ENCODE data around the gene FASLG. TPM values are rescaled to one million over a fixed set of nuclear protein-coding genes. Genes with fewer than 3 reads are reported as not detected.

Gene FASLG
- total and polyA plus RNA-seq, 10 donors = 0.44 to 7.1 (median 2.9) TPM

DNA sequence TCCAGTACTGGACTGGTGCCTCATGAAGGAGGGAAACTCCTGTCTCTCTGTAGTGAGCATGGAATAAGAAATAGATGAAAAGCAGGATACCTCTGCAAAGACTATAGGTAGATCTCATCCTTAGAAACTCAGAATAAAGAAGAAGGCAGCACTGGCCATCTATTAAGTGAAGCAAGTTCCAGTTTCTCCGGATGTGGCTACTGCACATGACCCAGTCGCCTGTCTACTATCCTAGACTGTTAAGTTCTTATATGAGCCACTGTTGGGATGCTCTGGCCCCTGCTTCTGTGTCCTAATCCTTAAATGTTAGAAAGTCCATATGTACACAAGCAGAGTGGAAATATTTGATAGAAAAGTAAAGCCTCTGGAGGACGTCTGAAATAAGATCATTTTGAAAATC is 2.2 kb downstream of the FASLG start:
- no peak for DNase-seq
- no peak for TF ChIP-seq POLR2A (IDR thresholded peaks at IDR 0.05)
- TF ChIP-seq POLR2AphosphoS5 (IDR thresholded peaks at IDR 0.05) = no peak
- no peak for TF ChIP-seq CTCF (IDR thresholded peaks at IDR 0.05 in 8 of 11, conservative IDR thresholded peaks at IDR 0.05 in 3 of 11)
- no peaks in the 10 kb centered on the region for H3K9me3 ChIP-seq
- 69 to 90% (median 82%) methylated on average over 3 of the region's 3 CpGs for WGBS, 5 donors
- peak overlapping the region in 4 of 8 donors; percentile 15 to 60 (median 25) for H3K4me3 ChIP-seq
- no peaks in the 10 kb centered on the region for H3K27me3 ChIP-seq (replicated peaks in 1 of 7)
- peak overlapping the region in 4 of 8 donors; percentile 36 to 89 (median 77) for H3K27ac ChIP-seq
- peaks cover 0 to 35% (median 15%) of the 10 kb centered on the region in 6 donors for H3K4me1 ChIP-seq
- no peaks in the 10 kb centered on the region for H3K36me3 ChIP-seq
- intact Hi-C loops (cut with DNase I; ENCODE audit: low total_unique reads) = no loop called here

DNA sequence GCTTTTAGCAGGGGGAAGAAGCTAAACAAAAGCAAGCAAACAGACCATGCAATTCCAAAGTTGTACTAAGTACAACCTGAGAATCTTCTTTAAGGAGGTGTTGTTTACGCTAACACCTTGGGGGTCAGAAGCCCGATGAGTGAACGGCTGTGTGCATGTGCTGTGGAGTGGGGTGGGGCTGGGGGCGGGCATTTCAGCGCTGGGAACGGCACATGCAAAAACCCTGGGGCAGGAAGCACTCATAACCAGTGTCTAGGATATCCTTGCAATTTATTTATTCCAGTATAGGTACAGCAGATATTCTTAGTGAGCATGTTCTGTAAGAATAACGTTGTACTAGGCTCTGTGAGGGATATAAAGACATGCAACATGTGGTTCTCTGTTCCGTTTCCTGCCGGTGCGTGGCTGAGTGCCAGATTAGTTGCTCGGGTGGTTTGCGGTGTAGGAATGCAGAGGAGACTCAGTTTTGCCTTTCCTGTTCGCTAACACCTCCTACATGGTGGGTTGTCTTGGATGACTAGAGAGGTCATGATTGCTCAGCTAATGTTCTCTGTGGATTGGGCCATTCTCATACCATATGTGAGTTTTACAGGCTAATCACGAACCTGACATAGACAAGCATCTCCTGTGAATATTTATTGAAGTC is 3.7 kb downstream of the FASLG start:
- Histone ChIP-seq H3K4me3 (peak overlapping the region in 6 of 8 donors; percentile 4 to 60 (median 20)), H3K36me3 (no peaks in the 10 kb centered on the region), H3K4me1 (peaks cover 0 to 35% (median 15%) of the 10 kb centered on the region in 6 donors), H3K27ac (peak overlapping the region in 6 of 8 donors; percentile 3 to 89 (median 52)), H3K9me3 (no peaks in the 10 kb centered on the region), H3K27me3 (replicated peaks in 1 of 7) (no peaks in the 10 kb centered on the region)
- WGBS, 5 donors = 24 to 35% (median 31%) methylated on average over 14 of the region's 14 CpGs
- peak; percentile 90 for DNase-seq
- intact Hi-C loops (cut with DNase I; ENCODE audit: low total_unique reads) = no loop called here
- TF ChIP-seq CTCF (IDR thresholded peaks at IDR 0.05 in 8 of 11, conservative IDR thresholded peaks at IDR 0.05 in 3 of 11) (no peak), POLR2AphosphoS5 (IDR thresholded peaks at IDR 0.05) (peak in 1 of 3 donors; percentile 82)

DNA sequence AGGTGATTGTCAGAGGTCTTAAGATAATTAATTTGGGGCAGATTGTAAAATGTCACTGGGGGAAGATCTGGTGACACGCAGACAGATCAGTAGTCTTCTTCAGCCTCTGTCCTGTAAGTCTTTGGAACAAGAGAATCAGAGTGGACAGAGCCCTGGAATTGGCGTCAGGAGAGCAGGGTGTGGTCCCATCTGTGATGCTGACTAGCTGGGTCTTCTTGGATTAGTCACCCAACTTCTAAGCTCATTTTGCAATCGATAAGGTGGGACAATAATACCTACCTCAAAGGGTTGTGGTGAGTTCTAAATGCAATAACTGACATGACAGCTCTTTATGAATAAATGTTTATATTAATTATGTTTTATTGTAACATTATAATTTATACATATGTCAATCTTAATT is 4.8 kb downstream of the FASLG start:
- DNase-seq = no peak
- H3K27ac ChIP-seq = peak overlapping the region in 5 of 8 donors; percentile 3 to 89 (median 77)
- peaks cover 0 to 27% (median 15%) of the 10 kb centered on the region in 6 donors for H3K4me1 ChIP-seq
- no peak for TF ChIP-seq CTCF (IDR thresholded peaks at IDR 0.05 in 8 of 11, conservative IDR thresholded peaks at IDR 0.05 in 3 of 11)
- TF ChIP-seq POLR2A (IDR thresholded peaks at IDR 0.05) = no peak
- TF ChIP-seq POLR2AphosphoS5 (IDR thresholded peaks at IDR 0.05) = no peak
- no peaks in the 10 kb centered on the region for H3K9me3 ChIP-seq
- intact Hi-C loops (cut with DNase I; ENCODE audit: low total_unique reads) = no loop called here
- 86 to 92% (median 89%) methylated on average over 3 of the region's 3 CpGs for WGBS, 5 donors
- H3K27me3 ChIP-seq (replicated peaks in 1 of 7) = no peaks in the 10 kb centered on the region
- peak overlapping the region in 1 of 8 donors; percentile 60 for H3K4me3 ChIP-seq
- H3K36me3 ChIP-seq = no peaks in the 10 kb centered on the region

DNA sequence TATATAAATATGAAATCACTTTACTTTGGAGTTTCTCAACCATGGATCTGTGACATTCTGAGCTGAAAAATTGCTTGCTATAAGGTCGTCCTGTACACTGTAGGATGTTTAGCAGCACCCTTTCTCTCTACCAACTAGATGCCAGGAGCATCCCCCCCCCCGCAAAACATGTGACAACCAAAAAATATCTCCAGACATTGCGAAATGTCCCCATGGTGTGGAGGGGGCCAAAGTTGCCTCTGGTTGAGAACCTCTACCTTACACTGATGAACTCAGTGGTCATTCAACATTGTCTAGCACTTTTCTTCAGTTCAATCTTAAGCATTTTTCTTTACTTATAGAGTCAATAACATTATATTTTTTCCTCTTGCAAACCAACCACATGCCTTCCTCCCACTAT is 9.2 kb downstream of the FASLG start:
- Histone ChIP-seq H3K27me3 (replicated peaks in 1 of 7) (no peaks in the 10 kb centered on the region), H3K4me3 (no peak overlapping the region), H3K27ac (no peak overlapping the region), H3K36me3 (no peaks in the 10 kb centered on the region), H3K9me3 (no peaks in the 10 kb centered on the region), H3K4me1 (peaks cover 0 to 45% (median 9%) of the 10 kb centered on the region in 6 donors)
- 86 to 97% (median 93%) methylated on average over 3 of the region's 3 CpGs for WGBS, 5 donors
- no peak for DNase-seq
- intact Hi-C loops (cut with DNase I; ENCODE audit: low total_unique reads) = no loop called here
- TF ChIP-seq POLR2AphosphoS5 (IDR thresholded peaks at IDR 0.05) = no peak
- TF ChIP-seq CTCF (IDR thresholded peaks at IDR 0.05 in 8 of 11, conservative IDR thresholded peaks at IDR 0.05 in 3 of 11) = no peak
- no peak for TF ChIP-seq POLR2A (IDR thresholded peaks at IDR 0.05)
